ENCODE measurements around the gene ECE1.
A peak's percentile ranks its signal among the peaks of the same experiment; 100 is the strongest.

ECE1 gene

DNA sequence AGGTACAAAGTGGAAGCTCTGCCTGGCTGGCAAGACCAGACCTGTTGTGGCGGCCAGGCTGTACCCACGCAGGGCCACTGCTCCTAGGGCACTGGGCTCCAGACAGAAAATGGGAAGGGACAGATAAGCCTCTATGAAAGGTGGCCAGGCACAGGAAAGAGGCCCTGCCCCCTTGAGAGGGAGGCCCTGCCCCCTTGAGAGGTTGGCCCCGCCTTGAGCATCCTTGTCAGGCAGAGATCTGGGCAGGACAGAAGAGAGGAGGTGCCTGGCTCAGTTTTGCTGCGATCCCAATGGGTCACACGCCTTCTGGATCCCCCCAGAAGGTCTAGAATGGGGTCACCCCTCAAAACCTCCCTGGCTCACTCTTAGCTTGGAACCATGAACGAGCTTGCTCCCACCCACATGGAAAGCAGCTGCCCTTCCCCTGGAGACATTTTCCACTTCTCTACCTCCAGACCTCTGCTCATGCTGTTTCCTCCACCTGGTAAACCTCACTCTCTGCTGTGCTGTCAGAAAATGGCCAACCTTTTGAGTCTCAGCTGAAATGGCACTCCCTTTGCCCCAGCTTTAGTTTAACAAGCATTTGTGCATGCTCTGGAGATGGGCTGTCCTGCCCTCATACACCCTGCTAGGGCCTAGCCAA is 17.5 kb upstream of the ECE1 start:
- peak in 1 of 6 experiments; percentile 4 for DNase-seq

DNA sequence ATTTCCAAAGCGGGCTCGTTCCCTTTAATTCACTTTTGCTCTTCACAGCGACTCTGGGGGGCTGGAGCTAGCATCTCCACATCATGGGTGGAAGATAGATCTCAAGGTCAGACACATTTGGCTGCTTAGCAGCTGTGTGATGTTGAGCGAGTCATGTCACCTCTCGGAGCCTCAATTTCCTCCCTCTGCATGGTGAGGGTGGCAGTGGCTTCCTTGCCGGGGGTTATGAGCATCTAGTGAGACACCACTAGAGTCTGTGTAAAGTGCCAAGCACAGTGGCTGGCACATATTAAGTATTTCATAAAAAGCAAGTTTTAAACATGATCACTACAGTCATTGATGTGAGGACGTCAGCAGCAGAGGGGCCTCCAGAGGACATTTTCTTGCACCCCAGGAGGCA is 16.9 kb upstream of the ECE1 start:
- peak in 1 of 6 experiments; percentile 4 for DNase-seq

DNA sequence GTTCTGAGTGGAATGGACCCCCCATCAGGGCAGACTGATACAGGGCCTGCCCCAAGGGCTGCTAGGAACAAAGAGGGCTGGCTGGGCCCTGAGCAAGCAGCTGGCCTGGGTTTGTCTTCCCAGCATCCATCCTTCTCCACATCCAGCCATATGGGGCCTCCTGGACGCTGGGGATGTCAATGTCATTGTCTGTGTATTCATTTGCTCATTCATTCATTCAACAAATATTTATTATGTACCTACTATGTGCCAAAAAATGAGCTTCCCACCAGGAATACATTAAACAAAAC is 15.6 kb upstream of the ECE1 start:
- no peak for DNase-seq

DNA sequence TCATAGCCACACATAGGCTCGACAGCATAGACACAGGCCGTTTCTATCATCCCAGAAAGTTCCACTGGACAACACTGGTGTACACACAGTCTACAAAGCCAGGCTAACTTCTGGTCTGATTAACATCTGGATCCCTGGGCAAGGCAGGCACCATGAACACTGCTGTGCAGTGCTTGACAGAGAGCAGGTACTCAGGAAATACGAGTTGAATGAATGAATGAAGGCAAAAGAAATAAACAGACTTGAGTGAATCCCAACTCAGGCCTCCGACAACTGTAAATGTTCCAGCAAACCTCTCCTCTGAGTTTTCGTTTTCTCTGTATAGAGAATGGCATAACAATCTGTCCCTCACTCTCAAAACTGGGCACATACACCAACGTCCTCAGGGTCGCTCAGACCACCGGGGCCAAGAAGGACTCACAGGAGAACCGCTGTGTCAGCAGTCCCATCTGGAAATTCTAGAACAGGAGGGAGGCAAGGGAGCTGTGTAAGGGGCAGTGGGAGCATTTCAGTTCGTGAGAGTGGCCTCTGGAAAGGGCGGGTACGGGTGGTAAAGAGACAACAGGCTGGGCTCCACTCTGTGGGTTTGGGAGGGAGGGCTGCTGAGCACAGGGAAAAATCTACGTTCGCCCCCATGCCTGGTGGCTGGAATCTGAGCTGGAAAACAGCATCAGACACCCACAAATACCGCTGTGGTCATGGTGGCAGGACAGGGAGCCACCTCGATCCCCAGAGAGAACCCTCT is 15.1 kb upstream of the ECE1 start:
- no peak for DNase-seq

DNA sequence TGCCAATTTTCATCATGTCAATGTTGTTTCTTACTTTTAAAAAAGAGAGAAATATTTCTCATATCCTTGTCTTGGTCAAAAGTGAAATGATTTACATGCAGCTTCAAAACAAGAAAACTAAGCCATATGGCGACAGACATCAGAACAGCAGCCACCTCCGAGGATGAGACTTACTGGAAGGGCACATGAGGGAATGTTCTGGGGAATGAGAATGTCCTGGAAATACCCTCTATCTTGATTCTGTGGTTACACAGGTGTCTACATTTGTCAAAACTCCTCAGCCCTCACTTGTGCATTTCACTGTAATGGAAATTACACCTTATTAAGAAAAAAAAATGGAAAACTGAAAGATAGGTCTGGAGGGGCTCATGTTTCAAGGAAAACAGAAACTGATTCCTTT is 14.2 kb upstream of the ECE1 start:
- no peak for DNase-seq

DNA sequence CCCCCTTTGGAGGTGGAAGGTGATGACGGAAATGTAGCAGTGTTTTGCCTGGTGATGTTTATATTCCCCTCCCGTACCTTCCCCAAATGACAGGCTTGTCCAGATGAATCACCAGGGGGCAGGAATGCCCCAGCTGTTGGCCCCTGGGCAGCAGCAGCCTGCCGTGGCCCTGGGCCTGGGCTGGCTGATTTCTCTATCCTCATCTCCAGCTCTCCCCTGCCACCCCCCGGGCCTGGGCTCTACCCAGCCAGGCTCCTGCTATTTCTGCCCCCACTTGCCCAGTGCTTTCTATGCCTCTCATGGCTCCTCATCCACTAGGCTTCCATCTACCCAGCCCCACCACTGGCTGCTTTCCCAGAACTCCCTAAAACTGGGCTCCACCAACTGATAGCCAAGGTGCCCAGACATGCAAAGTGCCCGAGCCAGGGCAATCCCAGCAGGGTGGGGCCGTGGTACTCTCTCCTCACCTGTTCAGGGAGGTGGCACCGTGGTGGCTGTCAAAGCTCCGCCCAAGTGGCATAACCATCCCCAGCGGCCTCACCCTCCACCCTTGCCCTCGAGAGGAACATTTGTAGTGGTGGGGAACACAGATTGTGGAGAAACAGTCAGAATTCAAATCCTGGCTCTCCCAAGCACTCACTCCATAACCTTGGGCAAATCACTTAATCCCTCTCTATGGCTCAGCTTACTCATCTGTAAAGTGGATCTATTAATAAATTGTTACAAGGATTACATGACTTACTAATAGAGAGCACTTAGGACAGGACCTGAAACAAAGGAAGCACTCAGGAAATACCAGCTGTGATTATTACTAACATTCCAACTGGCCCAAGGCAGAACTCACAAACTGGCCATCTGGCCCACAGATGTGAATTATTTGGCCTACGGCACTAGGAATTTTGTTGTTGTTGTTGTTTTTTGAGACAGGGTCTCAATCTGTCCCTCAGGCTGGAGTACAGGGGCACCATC is 12.8 kb upstream of the ECE1 start:
- no peak for DNase-seq

DNA sequence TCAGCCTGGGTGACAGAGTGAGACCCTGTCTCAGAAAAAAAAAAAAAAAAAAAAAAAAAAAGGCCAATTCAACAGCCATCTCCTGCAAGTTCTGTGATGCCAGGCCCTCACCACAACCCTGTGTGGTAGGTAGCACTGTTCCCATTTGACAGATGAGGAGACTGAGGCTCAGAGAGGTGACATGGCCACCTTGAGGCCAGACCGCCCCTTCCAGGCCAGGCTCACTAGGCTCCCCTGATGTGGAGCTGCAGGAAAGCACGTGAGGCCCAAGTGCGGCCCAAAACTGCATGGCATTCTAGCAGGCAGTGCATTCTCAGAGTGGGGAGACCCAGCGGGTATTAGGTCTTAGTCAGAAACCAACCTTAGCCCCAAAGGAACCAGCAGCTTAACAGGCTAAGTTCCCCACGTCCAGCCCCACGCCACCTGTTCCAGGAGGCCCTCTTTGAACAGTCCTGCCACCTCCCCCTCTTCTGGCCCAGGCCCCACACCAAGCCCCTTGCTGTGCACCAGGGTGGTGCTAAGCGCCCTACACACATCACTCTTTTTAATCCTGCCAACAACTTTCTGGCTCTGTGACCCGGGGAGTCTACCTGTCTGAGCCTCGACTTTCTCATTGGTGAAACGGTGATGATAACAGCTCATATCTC is 11.7 kb upstream of the ECE1 start:
- DNase-seq, result no peak

DNA sequence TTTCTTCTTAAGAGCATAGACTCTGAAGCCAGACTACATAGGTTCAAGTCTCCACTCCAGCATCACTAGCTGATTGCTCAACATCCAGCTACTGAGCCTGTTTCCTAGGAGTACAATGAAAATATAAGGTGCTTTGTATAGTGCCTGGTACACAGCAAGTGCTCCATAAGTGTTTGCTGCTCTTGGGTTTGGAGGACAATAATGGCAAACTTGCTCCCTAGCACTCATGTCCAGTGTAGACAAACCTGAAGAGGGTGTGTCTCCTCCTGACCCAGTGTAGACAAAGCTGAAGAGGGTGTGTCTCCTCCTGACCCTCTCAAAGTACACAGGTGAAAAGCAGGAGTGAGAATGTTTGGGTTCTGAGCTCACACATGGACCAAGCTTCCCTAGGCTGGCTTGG is 10.5 kb upstream of the ECE1 start:
- no peak for DNase-seq

DNA sequence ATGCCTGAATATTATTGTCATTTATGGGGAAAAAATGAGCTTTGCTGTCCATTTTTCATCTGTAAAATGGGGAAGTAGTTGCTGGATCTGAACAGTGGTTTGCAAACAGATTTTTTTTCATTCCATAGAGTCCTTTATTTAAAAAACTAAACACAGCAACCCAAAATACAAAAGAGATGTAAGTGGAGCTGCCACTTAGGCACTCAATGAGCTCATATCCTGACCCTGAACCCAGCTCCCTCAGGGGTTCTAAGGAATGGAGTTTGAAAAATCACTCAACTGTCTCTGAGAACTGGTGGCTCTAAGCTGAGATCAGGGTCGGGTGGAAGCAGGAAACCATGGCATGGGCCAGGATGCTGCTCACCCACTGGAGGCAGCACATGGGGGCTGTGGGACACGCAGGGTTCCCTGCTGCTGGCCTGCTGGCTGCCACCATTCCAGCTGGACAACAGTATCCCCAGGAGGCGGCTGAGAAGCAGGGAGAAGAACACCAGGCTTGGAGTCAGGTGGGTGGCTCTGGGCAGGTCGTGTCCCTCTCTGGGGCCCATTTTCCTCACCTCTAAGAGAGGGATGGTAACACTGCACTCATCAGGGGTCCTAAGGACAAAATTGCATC is 9.6 kb upstream of the ECE1 start:
- no peak for DNase-seq

DNA sequence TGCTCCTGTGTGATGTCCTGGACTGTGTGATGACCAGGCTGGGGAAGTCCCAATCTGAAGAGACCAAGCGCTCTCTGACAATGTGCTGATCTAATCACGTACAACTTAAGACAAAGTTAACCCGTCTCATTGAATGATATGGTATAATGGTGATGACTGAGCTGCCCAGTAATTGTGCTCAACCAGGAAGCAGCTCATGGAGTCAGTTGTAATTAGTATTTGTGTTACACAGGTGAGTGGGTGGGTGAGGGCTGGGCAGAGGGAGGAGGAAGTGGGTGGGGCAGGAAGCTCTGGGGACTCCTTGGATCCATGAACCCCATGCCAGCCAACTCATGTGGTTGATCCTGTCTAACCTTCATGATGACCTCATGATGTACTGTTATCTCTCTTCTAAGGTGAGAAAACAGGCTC is 8.7 kb upstream of the ECE1 start:
- DNase-seq, result no peak

DNA sequence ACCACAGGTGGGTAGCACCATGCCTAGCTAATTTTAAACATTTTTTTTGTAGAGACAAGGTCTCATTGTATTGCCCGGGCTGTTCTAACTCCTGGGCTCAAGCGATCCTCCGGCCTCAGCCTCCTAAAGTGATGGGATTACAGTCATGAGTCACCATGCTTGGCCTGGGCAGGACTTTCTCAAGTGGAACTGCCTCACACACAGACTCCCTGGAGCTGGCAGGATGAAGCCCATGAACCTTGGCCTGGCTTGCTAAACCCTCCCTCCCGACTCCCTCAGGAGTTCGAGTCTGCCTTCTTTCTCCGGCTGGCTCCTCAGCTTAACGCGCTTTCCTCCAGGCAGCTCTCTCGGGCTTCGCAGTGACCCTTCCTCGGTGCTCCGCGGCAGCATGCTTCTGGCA is 7.7 kb upstream of the ECE1 start:
- no peak for DNase-seq

DNA sequence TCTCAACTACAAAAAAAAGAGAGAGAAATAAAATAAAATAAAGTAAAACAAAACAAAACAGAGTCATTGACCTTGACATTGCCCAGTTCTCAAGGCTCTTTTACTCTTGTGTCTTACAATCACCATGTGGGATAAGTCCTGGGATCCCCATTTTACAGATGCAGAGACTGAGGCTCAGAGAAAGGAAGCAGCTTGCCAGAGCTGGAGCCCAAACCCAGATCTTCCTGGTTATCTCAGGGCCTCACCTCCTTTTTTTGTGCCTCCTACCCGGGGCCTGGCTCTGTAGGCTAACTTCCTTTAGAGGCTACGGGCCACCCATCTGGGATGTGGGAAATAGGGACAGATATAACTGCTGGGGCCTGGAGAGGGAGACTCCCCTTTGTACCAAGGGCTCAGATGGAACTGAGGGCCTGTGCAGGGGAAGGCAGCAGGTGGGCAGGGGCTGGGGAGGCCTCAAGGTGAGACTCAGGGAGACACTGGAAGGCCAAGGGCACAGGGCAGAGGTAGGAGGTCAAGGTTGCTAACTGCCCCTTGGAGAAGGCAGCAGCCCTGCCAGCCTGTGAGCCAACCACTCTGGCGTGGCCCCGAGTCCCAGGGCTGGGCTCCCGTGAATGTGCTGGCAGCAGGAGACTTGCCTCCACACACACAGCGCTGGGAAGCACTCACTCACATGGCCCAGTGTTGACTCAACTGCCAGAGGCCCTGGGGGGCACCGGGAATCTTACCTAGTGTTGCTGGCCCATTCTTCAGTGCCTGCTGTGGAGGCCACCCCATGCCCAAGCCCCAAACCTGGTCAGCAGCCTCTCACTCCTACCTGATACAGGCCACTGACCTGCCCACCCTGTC is 6.5 kb upstream of the ECE1 start:
- no peak for DNase-seq

DNA sequence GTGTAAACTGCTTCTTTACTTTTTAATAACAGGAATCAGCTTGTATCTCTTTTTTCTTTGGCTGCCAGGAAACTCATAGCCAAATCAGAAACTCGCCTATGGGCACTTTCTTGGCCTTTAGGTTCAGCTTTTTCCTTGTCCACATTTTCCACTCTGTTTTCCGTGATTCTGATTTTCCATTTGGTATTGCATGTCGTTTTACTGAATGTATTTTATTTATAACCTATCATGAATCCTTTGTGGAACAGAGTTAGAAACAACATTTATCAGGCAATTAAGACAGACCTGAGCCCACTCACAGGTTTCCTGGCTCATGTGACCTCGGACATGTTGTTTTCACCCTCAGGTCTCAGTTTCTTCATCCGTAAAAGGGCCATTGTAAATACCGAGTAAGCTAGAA is 5.3 kb upstream of the ECE1 start:
- DNase-seq, result no peak

DNA sequence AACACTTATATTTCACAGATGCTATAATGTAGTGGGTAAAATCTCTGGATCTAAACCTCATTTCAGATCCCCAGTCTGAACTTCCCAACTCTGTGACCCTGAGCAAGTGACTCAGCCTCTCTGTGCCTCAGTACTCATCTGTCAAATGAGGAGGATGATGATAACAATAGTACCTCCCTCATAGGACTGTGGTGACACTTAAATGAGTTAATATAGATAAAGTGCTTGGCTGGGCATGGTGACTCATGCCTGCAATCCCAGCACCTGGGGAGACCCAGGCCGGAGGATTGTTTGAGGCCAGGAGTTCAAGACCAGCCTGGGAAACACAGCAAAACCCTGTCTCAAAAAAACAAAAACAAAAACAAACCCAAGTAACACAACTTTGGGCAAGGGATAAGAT is 4.7 kb upstream of the ECE1 start:
- DNase-seq, result peak in 1 of 6 experiments; percentile 16

DNA sequence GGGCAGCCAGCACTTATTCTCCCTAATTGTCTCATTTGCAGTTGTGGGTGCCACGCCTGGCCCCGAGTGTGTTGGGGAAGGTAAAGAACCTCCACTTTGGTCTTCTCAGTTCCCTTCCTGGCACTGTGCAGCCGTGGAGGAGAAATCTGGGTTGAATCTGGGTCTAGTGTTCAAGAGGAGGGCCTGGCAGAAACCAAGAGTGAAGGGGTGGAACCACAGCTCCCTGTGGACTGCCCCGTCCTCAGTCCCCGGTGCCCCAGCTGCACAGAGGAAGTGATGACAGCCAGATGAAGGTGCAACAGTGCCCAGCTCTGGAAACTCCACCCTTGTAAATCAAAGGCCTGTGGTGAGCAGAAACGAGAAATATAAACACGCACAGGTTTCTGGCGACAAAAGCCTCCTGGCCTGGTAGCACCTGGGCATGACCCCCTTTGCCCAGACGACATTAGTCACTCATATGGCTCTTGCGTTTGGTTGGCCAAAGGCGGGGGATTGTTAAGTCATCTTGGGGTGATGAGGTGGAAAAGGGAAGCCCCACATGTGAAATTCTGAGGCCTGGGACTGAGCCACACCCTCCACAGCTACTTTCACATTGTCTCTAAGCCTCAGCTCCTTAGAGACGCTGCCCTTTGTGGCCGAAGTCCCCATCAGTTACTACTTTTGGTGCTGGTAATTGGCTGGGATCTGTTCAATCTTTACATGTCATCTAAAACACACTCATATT is 4.2 kb upstream of the ECE1 start:
- DNase-seq, result peak; percentile 73 to 94 (median 84)

DNA sequence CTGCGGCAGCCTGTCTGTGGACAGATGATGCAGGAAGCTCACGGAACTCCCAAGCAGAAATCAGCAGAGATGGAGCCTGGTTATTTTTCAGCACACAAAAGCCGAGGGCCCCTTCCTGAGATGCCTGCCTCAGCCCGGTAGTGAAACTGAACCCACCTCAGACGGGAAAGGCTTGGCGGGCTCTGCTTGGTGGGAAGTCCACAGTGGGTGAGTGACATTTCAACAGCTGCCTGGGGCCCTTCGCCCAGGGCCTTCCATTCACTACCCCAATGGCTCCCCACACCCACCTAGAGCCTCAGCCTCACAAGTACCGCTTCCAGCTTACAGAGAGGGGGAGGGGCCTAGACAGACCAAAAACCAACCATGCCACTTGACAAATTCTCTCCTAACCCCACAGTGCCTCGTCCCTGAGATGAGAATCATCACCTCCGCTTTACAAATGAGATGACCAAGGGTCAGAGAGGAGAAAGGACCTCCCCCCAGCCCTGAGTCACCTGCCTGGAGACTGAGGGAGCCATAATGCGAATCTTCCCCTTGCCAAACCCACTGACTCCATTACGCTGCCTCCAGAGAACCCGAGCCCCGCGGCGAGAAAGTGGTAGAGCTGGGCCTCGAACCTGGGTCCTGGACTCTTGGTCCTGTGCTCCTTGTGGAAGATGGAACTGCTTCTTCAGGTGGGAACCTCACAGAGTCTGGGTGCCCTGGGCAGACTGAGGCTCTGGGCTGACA is 3.4 kb upstream of the ECE1 start:
- peak; percentile 30 to 71 (median 64) for DNase-seq

DNA sequence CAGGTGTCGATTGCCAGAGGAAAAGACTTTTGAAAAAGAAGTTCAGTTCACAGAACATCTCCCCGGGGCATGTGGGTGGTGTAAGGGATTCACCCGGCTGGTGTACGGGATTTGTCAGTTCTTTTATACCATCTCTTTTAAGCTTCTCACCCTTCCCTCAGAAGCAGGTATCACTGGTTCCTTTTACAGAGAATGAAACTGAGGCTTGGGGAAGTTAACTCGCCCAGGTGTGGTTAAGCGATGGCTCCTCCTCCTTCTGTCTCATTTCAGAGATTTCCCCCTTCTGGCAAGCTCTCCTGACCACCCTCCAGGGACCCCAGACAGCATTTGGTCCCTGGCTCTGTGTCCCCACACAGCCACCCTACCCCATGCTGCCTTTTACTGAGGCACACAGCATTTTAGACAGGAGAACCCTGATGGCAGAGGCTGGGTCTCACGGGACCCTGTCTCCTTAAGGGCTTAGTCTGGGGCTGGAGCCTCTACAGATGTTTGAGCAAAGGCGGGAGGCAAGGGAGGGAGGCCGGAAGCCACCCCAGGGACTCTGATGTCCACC is 2.8 kb upstream of the ECE1 start:
- DNase-seq, result peak in 5 of 6 experiments; percentile 29 to 61 (median 49)

DNA sequence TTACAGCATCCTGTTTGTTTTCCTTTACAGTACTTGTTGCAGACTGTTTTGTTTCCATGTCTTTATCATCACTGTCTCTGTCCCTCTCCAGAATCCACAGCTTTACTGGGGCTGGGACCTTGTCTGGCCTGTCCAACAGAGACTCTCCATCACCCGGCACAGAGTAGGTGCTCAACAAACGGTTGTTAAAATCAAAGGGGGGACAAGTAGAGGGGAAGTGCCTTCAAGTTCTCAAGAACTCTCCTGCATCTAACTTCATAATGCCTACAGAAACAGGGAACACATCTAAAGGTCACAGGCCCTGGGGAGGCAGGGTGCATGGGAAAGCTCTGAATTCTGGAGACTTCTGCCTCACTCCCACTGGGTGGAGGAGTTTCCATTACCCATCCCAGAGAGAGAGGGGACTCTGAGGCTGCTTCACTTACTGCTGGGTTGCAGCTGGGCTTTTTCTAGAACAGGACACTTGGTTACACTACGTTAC is 2.3 kb upstream of the ECE1 start:
- no peak for DNase-seq

DNA sequence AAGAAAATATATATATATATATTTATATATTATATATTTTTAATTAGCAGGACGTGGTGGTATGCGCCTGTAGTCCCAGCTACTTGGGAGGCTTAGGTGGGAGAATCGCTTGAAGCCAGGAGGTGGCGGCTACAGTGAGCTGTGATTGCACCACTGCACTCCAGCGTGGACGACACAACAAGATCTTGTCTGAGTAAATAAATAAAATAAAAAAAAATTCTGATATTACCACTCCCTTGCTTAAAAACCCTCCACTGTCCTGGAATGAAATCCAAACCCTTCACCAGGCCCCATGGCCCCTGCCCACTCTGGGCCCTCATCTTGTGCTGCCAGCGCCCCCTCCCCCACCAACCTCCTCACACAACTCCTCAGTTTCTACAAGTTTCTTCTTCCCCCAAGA is 1.7 kb upstream of the ECE1 start:
- no peak for DNase-seq

DNA sequence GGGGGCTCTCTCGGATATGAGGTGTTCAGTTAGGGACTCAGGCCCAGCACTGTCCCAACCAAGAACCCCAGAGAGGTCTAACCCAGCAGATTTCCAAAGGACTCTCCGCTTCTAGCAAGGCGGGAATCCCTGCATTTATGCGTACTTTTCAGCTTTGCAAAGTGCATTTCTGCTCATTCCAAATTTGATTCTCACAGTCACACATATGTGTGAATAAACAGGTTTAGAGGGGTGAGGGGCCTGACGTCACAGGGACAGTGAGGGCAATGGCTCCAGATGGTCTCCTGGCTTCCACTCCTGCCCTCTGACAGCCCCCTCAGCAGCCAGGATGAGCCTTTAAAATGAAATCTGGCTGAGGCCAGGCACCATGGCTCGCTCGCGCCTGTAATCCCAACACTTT is 921 bp upstream of the ECE1 start:
- no peak for DNase-seq

Measured in stimulated activated naive CD4-positive, alpha-beta T cell (primary cell).